K562 (cell line): Measurements from ENCODE around the gene PPP1R13L. TPM values are rescaled to one million over a fixed set of nuclear protein-coding genes. Genes with fewer than 3 reads are reported as not detected.
A peak's percentile ranks its signal among the peaks of the same experiment; 100 is the strongest.

Experiments used
- ATAC-seq: fragments of 200-7000 bp; cut with Tn5 transposase; 3 replicates; pipeline ENCODE4 v1.9.1; 2020; ENCODE audit warnings: moderate library complexity
- BruUV-seq: library from RNA; stranded (reverse); fragments of 400-500 nt; replicated peaks from 2 replicates; lab custom pipeline; 2021; lab: Mats Ljungman, UMichigan
- CTCF ChIA-PET: fragments of 300-600 bp; formaldehyde crosslinking; extraction: SDS; loops from one replicate; lab custom pipeline; 2021; ENCODE audit warnings: low intra/inter-chr PET ratio; lab: Yijun Ruan, JAX
- POLR2A ChIA-PET: fragments of 300-600, 350-650 bp; sonication (Branson Sonifier 250); formaldehyde crosslinking; extraction: SDS; loops from one replicate; lab custom pipeline; 2021; ENCODE audit warnings: antibody characterized with exemption, inconsistent platforms; lab: Yijun Ruan, JAX
- DNase-seq, 4 experiments: peaks; one replicate each; pipeline versions ENCODE4 v3.0.0 to v3.0.0-alpha.2; 2011 to 2018; ENCODE audit warnings: low spot score in 3 of 4, mixed read lengths in 3 of 4; ENCODE audit errors: extremely low read depth in 1 of 4
- FAIRE-seq: peaks from 2 replicates; lab custom pipeline; 2011; peaks lifted over from hg19 to GRCh38; lab: Jason Lieb, UNC
- H2AFZ ChIP-seq: 2 replicates; pipeline ENCODE4 v1.6.0; 2011; ENCODE audit warnings: low read depth, low read length, control low read depth, inconsistent platforms
- H3K27ac ChIP-seq: fragments of 200-600 bp; 3 replicates; pipeline ENCODE4 v1.8.0; 2011; ENCODE audit warnings: low read depth, mild to moderate bottlenecking, control low read depth, inconsistent platforms, low read length, moderate library complexity, mixed read lengths; ENCODE audit errors: extremely low read depth
- H3K27me3 ChIP-seq, 2 experiments: fragments of 300-600 bp in 1 of 2; 2 replicates in 1 of 2; 3 replicates in 1 of 2; pipeline versions ENCODE4 v1.6.0 to v1.8.0; 2011; ENCODE audit warnings: inconsistent platforms in 2 of 2, low read length in 2 of 2, mild to moderate bottlenecking in 1 of 2, mixed read lengths in 1 of 2, moderate library complexity in 1 of 2; ENCODE audit not compliant: control insufficient read depth in 2 of 2, insufficient read depth in 2 of 2
- H3K36me3 ChIP-seq: fragments of 300-600 bp; 3 replicates; pipeline ENCODE4 v1.8.0; 2011; ENCODE audit warnings: mild to moderate bottlenecking, low read length, inconsistent platforms; ENCODE audit not compliant: control insufficient read depth, insufficient read depth
- H3K4me1 ChIP-seq, 2 experiments: fragments of 200-600 bp in 1 of 2; replicated peaks in 1 of 2; 2 replicates in 1 of 2; 3 replicates in 1 of 2; pipeline versions ENCODE4 v1.5.1 to v1.8.0; 2011; ENCODE audit warnings: inconsistent platforms in 2 of 2, low read length in 2 of 2, mild to moderate bottlenecking in 1 of 2, mixed read lengths in 1 of 2, moderate library complexity in 1 of 2; ENCODE audit not compliant: control insufficient read depth in 2 of 2, insufficient read depth in 2 of 2
- H3K4me2 ChIP-seq: 2 replicates; pipeline ENCODE4 v1.6.1; 2011; ENCODE audit warnings: low read length, control low read depth, inconsistent platforms, mixed read lengths; ENCODE audit not compliant: insufficient read depth
- H3K4me3 ChIP-seq: fragments of 200-600 bp; sonication (generic), shearing (Covaris generic); 2 replicates; pipeline ENCODE4 v1.5.1; 2016; ENCODE audit warnings: control low read depth, inconsistent platforms
- H3K79me2 ChIP-seq: fragments of 200-600 bp; 3 replicates; pipeline ENCODE4 v1.8.0; 2011; ENCODE audit warnings: low read length, inconsistent platforms; ENCODE audit not compliant: control insufficient read depth, insufficient read depth
- H3K9ac ChIP-seq, 2 experiments: 2 replicates each; pipeline versions ENCODE4 v1.6.0 to v1.6.1; 2011; ENCODE audit warnings: low read depth in 2 of 2, low read length in 2 of 2, control low read depth in 1 of 2, inconsistent platforms in 1 of 2, mild to moderate bottlenecking in 1 of 2, mixed read lengths in 1 of 2; ENCODE audit not compliant: insufficient read depth in 1 of 2
- H3K9me1 ChIP-seq: one replicate; pipeline ENCODE4 v1.6.0; 2011; ENCODE audit warnings: inconsistent platforms, mild to moderate bottlenecking, low read length, moderate library complexity; ENCODE audit not compliant: control insufficient read depth, insufficient read depth
- H3K9me3 ChIP-seq: replicated peaks from 2 replicates; pipeline ENCODE4 v1.5.1; 2011; ENCODE audit warnings: low read depth, low read length, inconsistent platforms; ENCODE audit not compliant: control insufficient read depth, insufficient read depth
- H4K20me1 ChIP-seq: replicated peaks from 2 replicates; pipeline ENCODE4 v1.6.1; 2011; ENCODE audit warnings: low read length, inconsistent platforms, mixed read lengths; ENCODE audit not compliant: control insufficient read depth, insufficient read depth
- NFXL1 ChIP-seq: fragments of 450-650 bp; formaldehyde crosslinking; IDR thresholded peaks from 2 replicates; pipeline ENCODE4 v1.4.0; 2021; ENCODE audit warnings: mild to moderate bottlenecking
- PHF21A ChIP-seq: fragments of 450-650 bp; IDR thresholded peaks from 2 replicates; pipeline ENCODE4 v1.6.1; 2017; ENCODE audit warnings: low read depth, borderline replicate concordance
- POLR2G ChIP-seq: fragments of 200-400 bp; formaldehyde crosslinking; IDR thresholded peaks from 2 replicates; pipeline ENCODE4 v1.6.1; 2017; ENCODE audit warnings: low read depth, mild to moderate bottlenecking, antibody characterized with exemption, low read length, moderate library complexity
- WGBS: fragments of 100-300 bp; shearing (Covaris generic); methylation state at CpG from one replicate; pipeline ENCODE4 v1.1.6; 2016; ENCODE audit warnings: low coverage, mixed read lengths; ENCODE audit not compliant: insufficient coverage; ENCODE audit errors: missing lambda C conversion rate; 5-methylcytosine and 5-hydroxymethylcytosine counted together
- in situ Hi-C: fragments of 300-500 bp; cut with MboI; formaldehyde crosslinking; loops from 4 replicates; pipeline ENCODE4 v1.15.0; 2018; ENCODE audit warnings: inconsistent platforms, mixed read lengths
- intact Hi-C: fragments of 100-400 bp; cut with micrococcal nuclease; formaldehyde crosslinking; loops from 2 replicates; pipeline ENCODE4 v1.14.2; 2022
- polyA plus RNA-seq, 8 experiments: library from polyadenylated mRNA; depleted of rRNA in 4 of 8; stranded (reverse) in 5 of 8; unstranded in 3 of 8; fragments of >200 nt; fragmentation: Nextera tagmentation in 2 of 8; fragmentation: Illumina TruSeq in 1 of 8; extraction: Ambion mirVana in 2 of 8; extraction: Trizol in 1 of 8; gene quantifications; 2 replicates each; pipeline versions ENCODE4 v1.2.1 to v1.2.3, GENCODE V29; 2011 to 2014; ENCODE audit warnings: inconsistent platforms in 1 of 8, missing spikeins in 1 of 8
- total RNA-seq, 7 experiments: library from RNA; depleted of rRNA in 6 of 7; stranded (reverse); fragments of >200 nt in 6 of 7; fragmentation: Illumina TruSeq in 2 of 7; extraction: Trizol in 2 of 7; gene quantifications; 2 replicates each; pipeline versions ENCODE4 v1.2.1 to v1.2.3, GENCODE V29; 2011 to 2021; ENCODE audit warnings: low replicate concordance in 1 of 7
- TF ChIP-seq, protein P1 (sequence below): fragments of 150-350 bp; conservative IDR thresholded peaks from 2 replicates; pipeline ENCODE4 v1.6.1; 2014; ENCODE audit warnings: low read length

PPP1R13L gene
- total and polyA plus RNA-seq, 9 of the 15 experiments (the other 6 are each of a cell fraction or from before 2014, with no cell fraction given), result 0.32 to 6.7 (median 2.0) TPM

DNA sequence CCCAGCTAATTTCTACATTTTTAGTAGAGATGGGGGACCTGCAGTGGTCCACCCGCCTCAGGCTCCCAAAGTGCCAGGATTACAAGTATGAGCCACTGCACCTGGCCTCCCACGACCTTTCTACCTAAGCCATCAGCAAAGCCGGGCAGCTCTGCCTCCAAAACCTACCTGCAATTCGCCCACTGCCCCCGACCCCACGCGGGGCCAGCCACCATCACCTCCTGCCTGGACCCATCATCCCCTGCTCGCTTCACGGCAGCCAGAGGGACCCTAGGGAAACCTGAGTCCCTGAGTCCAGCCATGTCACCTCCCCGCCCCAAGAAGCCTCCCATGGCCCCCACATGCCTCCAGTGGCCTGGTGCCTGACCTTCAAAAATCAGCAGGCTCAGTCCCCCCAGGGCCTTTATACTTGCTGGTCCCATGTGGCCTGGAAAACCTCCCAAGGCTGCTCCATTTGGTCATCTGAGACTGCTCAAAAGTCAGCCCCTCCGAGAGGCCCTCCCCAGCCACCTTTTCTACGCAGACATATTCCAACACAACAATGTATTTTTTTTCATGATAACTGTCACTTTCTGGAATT lies 46.6 kb downstream of the PPP1R13L start (continued):
- TF ChIP-seq, protein P1, sequence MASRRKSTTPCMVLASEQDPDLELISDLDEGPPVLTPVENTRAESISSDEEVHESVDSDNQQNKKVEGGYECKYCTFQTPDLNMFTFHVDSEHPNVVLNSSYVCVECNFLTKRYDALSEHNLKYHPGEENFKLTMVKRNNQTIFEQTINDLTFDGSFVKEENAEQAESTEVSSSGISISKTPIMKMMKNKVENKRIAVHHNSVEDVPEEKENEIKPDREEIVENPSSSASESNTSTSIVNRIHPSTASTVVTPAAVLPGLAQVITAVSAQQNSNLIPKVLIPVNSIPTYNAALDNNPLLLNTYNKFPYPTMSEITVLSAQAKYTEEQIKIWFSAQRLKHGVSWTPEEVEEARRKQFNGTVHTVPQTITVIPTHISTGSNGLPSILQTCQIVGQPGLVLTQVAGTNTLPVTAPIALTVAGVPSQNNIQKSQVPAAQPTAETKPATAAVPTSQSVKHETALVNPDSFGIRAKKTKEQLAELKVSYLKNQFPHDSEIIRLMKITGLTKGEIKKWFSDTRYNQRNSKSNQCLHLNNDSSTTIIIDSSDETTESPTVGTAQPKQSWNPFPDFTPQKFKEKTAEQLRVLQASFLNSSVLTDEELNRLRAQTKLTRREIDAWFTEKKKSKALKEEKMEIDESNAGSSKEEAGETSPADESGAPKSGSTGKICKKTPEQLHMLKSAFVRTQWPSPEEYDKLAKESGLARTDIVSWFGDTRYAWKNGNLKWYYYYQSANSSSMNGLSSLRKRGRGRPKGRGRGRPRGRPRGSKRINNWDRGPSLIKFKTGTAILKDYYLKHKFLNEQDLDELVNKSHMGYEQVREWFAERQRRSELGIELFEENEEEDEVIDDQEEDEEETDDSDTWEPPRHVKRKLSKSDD, result no peak
- peak; percentile 35; the same call in 1 of the 2 replicates for TF ChIP-seq POLR2G
- TF ChIP-seq PHF21A, result no peak

DNA sequence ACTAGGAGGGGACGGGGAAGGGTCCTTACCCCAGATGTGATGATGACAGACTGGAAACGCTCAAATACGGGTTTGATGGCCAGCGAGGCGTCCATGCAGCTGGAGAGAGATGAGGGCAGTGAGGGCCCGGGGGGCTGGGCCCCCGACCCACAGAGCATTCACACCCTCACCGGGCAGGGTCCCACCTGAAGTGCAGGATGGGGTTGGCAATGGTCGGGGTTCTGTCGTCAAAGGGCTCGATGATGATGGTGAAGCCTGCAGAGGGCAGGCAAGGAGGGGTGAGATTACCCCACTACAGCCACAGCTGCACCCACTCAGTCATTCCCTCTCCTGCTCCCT lies 47.5 kb downstream of the PPP1R13L start:
- ChIA-PET POLR2A (interaction anchor here (0.5 kb wide), 1 partner anchor 66 kb away, joined by 3 read pairs; no protein-coding TSS in a partner anchor), CTCF (no interaction called here)
- intact Hi-C loops, result no loop called here
- Histone ChIP-seq H3K27me3 (no peaks in the 10 kb centered on the region), H3K4me1 (peaks cover 0 to 29% of the 10 kb centered on the region in 2 experiments; a peak in 2 of 5 replicates), H3K79me2 (no peaks in the 10 kb centered on the region), H3K27ac (no peak overlapping the region), H2AFZ (no peak overlapping the region), H4K20me1 (no peaks in the 10 kb centered on the region; the same call in 1 of the 2 replicates), H3K9ac (peak overlapping the region in 1 of 2 experiments; percentile 26; a peak in 1 of 4 replicates), H3K9me3 (no peaks in the 10 kb centered on the region), H3K9me1 (no peaks in the 10 kb centered on the region), H3K36me3 (peaks cover 84% of the 10 kb centered on the region; the same call in 2 of the 3 replicates), H3K4me3 (no peak overlapping the region), H3K4me2 (no peak overlapping the region)
- ATAC-seq, result no peak
- TF ChIP-seq NFXL1 (CRISPR knock-in tag) (no peak), POLR2G (peak; percentile 45; the same call in 1 of the 2 replicates)
- in situ Hi-C loops, result no loop called here
- no peak for FAIRE-seq
- BruUV-seq, result no TSS peak
- 97% methylated on average over 10 of the region's 11 CpGs for WGBS
- no peak for DNase-seq
